GM11168 (cell line): Measurements from ENCODE around the gene WWOX.

Source experiments
- in situ Hi-C: fragments of 300-500 bp; cut with MboI; formaldehyde crosslinking; loops from one replicate; pipeline ENCODE4 v1.12.0; 2022; ENCODE audit warnings: low sequenced_read_pairs; ENCODE audit not compliant: unreplicated experiment

WWOX gene

DNA sequence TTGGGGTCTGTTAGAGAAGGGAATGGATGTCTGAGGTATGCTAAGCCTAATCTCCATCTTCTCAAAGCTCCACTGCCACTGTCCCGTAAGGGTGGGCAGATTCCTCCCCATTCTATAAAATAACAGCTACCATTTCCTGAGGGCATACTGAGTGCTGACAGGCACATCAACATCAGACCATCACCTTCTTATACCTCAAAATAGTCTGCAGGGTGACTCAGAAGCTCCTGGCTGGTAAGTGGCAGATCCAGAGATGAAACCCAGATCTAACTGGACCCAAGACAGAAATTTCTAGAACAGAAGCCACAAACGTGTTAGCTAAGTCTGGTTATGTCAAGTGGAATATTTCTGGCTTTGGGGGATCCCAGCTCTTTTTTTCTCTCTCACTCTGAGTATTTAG is 548.0 kb downstream of the WWOX start:
- in situ Hi-C loops: no loop called here

DNA sequence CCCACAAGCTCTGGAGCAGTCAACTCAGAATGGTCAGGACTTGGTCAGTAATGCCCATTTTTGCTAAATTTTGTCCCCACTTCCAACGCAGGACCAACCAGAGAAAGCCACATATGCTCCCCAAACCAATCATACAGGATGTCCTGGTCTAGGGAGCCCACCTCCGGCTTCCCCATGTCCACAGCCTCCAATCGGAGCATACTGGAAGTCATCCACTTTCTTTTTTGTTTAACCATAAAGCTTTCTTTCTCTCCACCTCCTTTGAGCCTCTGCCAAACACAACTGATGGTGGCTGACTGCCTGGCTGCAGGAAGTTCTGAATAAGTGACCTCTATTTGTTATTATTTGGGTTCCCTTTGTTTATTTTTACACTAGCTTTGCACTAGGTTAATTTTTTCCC is 549.1 kb downstream of the WWOX start:
- in situ Hi-C loops: no loop called here

DNA sequence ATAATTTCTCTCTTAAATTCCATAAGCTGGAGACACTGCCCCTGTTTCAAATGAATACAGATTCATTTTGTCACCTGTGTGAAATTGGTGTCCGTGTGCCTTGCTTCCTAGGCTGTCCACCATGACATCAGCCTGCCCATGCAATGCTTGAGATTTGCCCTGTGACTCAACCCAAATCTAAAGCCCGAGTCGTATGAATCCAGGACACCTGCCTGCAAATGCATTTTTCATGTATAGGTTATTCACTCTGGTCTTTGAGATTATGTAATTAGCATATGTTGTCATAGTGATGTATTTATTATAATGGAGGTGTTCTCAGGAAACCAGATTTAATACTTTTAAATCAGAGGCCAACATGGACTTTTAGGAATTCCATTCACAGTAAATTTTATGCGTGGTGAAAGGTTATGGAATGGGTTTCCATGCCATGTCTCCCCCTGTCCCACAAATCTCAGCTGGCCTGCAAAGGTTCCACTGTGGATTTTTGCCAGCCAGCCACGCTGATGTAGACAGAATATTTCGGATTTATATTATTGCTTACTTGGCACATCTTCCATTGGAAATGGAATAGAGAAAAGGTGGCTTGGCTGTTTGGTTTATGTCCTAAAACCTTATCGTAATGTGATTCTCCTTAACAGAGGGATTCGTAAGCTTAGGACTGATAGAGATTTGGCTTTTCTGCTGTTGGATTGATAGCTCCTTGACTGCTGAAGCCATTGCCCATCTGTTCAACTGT is 551.1 kb downstream of the WWOX start:
- in situ Hi-C loops: no loop called here

DNA sequence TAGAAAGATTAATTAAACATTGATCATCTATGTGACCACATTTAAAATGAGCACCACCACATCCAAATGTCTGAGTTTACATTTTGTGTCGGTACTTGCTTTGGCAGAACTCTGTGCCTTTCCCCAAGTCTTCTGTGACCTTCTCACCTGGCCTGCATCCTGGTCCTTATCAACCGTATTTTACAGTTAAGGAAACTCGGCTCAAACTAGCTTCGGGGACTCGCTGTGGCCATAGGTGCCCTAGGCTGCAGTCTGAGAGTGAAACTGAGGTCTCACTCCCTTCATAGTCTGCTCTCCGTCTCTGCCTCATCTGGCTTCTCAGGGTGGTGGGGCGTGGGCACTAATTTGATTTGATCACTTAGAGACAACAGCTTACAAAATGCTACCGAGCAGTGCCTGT is 555.5 kb downstream of the WWOX start:
- in situ Hi-C loops: no loop called here

DNA sequence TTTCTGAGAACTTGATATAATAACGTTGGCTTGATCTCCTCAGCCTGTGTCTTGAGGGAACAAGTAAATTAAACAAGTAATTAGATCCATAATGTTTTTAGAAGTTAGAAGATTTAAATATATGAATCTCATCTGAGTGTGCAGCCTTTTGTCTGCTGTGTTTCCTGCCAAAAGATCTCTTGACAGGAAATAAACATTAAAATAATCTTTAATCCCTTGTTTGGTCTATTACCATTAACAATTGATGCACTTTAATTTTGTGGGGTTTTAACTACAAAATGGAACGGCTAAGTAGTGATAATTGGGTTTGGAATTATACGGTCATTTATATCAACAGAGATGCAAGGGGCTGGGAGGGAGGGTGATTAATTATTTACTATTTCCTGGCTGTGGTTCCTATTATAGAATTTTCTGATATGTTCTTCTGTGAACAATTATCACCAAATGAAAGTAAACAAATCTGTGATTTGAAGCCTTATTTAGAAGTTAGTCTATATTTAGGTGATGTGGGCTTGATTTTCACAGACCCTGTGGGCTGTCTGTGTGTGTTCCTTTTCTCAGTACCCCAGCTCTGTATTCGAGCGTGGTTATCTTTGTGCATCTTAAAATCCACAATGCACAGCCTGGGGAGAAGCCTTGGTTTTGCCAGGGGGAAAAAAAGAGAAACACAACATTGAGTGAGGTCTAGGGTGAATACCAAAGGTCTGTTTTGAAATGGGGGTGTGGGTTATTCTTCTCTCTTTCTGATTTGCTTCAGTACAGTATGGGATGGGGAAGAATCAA is 556.1 kb downstream of the WWOX start:
- in situ Hi-C loops: no loop called here

DNA sequence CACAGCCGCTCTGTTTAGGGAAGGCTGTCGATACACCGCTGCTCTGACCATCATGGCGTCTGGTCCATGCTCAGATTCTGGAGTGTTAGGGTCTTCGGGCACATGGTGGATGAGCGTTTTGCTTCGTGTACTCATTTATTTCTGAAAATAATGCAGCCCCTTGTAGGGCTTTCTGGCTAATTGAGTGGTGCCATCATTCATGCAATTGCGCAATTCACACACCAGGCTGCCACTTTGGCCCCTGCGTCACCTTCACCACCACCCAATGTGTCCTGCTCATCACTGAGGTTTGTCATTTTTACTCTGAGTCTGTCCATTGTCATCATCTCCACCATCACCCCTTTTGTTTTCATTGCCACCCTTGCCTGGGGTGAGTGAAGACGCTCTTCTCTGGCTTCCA is 557.4 kb downstream of the WWOX start:
- in situ Hi-C loops: no loop called here

DNA sequence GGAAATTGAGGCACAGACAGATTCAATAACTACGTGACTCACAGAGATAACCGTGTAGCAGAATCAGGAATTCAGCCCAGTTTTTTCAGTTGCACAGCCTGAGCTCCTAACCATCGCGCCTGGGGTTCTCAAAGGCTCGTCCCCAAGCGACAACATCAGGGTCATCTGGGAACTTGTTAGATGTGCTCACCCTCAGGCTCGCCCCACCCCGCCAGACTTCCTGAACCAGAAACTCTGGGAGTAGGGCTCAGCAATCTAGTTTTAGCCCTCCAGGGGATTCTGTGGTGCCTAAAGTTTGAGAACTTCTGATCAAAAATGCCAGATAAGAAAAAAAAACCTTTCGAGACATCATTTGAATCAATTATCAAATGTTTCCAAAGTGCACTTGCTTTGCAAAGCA is 559.8 kb downstream of the WWOX start:
- in situ Hi-C loops: no loop called here

DNA sequence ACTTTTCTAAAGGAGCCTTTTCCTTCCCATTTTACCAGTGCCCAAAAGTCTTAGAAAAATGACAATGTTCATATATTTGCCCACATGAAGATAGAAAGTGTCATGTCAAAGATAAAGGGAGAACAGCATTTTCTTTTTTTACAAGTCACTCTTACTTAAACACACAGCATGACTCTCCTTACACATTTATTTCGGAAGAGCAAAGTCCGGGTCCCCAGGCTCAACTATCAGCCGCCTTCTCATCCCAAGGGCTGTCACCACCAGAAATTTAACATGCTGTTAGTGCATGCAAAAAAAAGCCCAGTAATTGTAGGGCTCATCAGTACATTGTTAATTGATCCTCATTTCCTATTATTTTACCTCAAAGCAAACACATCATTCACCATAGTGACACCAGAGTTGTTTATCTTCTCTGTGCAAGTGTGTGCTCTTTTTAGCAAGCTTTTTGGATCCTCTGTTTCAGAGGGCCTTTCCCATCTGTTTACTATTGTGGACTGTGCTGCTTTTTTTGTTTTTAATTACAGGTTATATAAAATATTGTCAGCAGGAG is 560.3 kb downstream of the WWOX start:
- in situ Hi-C loops: no loop called here

DNA sequence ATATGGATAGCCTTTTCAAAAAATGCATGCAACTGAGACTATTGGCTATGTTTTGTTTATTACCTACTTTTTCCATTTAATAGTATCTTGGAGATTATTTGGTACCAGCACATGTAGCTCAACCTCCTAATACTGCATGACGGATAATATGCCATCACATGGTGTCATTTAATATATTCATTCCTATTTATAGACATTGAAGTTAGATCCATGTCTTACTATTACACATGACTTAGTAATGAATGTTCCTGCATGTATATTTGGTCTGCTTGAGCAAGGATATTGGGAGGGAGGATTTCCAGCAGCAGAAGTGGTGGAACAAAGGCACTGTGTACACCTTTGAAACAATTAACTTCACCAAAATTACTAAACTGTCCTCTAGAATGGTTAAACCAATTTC is 561.3 kb downstream of the WWOX start:
- in situ Hi-C loops: no loop called here

DNA sequence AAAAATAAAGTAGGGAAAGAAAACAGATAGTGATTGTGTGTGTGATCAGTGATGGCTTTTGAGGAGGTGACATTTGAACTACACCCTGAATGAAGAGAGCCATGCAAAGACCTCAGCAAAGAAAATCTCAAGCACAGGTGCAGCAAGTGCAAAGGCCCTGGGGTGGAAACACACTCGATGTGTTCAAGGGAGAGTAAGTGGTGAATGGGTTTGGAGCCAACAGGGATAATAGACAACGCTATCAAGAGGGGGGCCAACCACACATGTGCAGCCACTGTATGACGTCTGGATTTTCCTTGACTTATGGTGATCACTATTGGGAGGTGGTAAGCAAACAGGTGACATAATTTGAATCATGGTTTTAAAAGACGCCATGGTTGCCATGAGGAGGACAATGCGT is 564.2 kb downstream of the WWOX start:
- in situ Hi-C loops: no loop called here

DNA sequence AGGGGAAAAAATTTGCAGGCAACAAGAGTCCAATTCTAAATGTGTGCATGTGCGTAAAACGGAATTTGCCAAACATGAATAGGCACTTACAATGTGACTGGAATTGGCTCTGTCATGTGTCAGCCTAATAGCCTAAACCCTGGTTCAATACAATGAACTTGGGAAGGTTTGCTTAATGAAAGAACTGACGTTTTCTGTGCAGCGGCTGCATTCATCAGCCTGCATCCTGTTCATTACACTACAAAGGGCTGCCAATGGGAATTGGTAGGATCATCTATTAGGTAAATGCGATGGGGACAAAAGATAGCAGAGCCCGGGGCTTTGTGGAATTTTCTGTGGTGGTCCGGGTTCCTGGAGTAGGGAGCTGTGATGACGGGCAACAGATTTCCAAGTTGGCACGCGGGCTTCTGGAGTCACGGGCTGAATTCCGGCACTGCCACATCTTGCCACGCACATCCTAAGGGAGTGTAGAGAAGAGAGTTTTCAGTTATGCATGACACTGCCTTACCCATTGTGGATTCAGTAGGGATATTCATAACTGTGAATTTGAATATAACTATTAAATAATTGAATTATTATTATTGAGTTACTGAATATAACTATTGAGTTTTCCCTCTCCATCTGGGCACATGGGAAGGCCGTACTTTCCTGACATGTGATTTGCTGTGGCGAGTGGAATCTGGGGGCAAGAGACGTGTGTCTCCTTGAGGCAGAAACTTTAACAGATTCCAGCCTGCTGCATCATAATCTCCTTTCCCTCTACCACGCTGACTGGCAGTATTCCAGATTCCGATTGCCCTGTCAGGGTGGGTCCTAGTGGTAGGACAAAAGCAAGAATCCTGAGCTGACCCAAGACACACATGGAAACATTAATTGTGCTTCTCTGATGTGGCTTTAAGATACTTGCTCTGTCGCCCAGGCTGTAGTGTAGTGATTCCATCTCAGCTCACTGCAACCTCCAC is 565.6 kb downstream of the WWOX start:
- in situ Hi-C loops: no loop called here

DNA sequence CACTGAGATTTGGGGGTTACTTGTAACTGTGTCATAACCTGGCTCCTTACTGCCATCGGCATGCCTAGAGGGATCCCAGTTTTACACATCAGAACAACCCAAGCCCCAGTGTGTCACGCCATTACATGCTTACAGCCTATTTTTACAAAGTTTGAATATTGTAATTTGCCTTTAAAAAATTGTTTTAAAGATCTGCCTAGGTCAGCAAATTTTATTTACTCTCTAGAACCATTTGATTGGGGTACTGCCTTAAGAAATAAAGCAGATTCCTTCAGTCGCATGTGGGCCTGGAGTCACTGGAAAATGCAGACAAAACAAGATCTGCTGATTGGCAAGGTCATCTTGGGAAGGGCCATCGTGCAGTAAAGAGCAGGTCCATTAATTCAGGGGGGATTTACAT is 566.9 kb downstream of the WWOX start:
- in situ Hi-C loops: no loop called here

DNA sequence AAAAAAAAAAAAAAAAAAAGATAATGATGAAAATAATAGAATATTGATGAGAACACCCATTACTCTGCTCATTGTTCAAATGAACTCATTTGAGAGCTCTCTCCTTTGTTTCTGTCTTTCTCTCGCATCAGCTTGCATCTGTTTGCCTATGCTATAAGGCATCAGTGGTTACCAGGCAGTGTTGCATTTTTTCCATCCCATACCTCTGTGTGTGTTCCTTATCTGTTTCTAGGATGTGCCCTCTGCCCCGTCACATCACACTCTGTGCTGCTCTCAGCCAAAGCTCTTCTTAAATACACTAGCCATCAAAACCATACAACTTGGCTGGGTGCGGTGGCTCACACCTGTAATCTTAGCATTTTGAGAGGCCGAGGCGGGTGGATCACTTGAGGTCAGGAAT is 568.2 kb downstream of the WWOX start:
- in situ Hi-C loops: no loop called here

DNA sequence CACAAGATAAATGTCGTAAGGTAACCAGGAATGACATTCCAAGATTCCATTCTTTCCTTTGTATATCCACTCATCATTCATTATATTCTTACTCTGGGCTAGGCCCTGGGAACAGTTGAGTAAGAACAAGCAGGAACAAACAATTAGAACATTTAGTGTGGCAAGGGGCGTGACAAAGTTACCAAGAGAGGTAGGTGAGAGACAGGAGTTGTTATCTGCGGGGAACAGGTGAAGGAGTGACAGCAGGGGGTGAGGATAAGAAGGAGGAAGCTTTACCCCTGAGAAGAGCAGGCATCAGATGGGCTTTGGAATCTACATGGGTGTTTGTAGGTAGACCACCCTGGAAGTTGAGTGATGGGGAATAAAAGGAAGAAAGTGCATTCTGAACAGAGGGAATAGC is 568.9 kb downstream of the WWOX start:
- in situ Hi-C loops: no loop called here

DNA sequence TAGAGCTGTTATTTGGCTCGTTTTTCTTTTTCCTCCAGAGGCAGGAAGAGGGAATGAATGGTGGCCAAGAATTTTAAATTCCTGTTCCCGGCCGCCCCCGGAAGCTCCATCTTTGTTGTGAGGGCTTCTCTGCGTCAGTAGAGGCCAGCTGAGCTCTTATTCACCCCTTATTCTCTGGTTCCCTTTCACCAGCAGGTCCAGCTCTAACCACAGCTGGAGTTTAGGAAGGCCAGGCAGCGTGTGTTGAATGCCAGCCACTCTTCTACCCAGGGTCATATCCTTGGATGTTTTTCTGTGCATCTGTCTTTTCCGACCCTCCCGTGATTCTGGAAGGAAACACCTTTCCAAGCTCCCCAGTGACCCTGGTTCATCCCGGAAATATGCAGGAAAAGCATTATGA is 570.5 kb downstream of the WWOX start:
- in situ Hi-C loops: no loop called here

DNA sequence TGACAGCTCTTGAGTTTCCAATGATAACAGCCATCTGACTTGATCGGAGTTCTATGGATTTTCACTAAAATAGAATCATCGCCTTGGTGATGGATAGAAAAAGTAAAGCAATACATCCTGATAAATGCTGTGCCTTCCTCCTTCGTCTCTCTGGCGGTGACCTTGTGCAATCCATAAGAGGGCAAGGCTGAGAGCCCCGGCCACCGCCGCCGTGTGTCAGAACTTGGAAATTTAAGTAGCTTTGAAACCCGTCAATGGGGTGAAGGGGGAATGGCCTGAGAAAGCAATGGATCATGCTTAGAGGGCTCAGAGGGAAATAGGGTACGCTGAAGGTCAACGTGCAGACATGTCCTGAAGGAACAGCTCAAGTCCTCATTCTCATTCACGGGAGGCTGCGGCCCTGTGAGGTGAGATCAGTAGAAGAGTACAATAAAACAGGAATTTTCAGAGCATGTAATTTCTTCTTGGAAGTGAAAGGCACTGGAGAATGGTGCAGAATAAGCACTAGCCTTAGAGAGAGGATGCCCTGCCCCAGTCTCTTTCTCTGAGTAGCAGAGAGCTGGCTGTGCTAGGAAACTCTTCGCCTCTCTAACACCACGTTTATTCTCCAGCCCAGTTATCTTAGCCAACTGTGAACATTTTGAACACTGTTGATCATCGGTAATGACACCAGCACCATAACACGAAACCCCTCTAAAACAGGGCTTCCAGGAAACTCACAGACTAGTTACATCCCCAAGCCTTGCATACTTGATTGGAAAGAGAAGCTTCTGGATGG is 573.5 kb downstream of the WWOX start:
- in situ Hi-C loops: no loop called here

DNA sequence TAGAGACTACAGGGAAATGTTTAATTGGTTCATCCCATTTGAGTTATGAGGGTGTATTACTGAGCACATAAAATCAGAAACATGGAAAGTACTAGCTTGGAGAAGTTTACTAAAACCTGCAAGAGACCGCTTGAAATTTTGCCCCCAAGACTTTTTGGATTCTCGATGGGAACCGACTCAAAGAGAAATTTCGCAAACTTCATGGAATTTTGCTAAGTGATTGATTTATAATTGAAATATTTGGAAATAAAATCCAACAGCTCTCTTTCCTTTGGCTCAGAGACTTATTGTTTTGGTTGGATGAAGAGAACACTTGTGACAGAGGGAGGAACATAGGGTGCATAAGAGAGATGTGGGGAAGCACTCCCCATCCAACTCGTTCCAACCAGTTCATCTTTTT is 574.4 kb downstream of the WWOX start:
- in situ Hi-C loops: no loop called here

DNA sequence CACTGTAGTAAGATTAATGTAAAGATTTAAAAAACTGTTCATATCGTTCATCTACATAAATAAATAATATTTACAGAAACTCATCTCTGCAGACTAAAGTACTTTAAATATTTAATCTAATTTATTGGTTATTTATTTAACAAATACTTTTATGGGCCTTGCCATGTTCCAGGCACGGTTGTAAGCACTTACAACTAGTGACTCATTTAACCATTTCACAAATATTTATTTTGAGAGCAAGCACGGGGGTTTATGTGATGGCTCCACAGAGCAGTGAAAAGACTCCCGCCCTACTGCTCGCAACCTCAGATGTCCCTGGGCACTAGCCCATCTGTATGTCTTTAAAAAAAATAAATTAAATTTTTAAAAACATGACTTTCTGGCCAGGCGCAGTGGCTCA is 575.9 kb downstream of the WWOX start:
- in situ Hi-C loops: no loop called here

DNA sequence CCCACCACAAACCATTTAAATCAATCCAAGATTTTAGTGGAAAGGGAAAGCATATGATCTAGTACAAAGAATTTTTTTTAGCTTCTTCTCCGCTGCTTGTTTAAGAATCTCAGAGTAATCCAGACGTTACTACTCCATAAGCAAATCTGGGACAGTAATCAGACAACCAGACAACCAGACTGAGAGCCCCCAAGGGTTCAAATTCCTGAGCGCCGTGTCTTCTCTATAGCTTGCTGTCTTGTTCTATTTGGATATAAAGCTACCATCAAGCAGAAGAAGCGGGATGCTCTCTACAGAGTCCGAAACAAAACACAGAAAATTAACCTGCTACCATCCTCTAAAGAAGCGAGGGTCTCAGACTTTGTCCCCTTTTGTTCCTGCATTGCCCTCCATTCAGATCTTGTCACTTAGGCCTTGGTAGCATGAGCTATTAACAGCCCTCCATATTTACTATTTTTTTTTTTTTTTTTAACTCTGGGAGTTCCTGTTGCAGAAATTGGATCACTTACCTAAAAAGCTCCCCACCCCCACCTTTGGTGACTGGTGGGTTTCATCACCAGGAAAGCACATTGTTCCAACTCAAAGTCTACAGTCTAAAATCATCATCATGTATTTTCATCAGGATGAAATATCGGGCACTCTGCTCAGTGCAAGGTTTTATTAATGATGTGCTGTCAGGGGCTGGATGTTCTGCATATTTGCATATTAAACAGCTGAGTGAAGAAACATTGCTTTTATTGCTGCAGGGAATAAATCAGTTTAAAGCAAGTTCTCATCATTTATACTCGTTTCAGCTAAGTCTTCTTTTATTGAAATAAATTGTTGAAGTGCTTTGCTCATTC is 576.7 kb downstream of the WWOX start:
- in situ Hi-C loops: no loop called here
